K562 (cell line): ENCODE results near the gene KATNB1. TPM values are rescaled to one million over a fixed set of nuclear protein-coding genes. Genes with fewer than 3 reads are reported as not detected.

Experiments used
- ATAC-seq: fragments of 200-7000 bp; cut with Tn5 transposase; 3 replicates; pipeline ENCODE4 v1.9.1; 2020; ENCODE audit warnings: moderate library complexity
- BruUV-seq: library from RNA; stranded (reverse); fragments of 400-500 nt; replicated peaks from 2 replicates; lab custom pipeline; 2021; lab: Mats Ljungman, UMichigan
- CTCF ChIA-PET: fragments of 300-600 bp; formaldehyde crosslinking; extraction: SDS; loops from one replicate; lab custom pipeline; 2021; ENCODE audit warnings: low intra/inter-chr PET ratio; lab: Yijun Ruan, JAX
- POLR2A ChIA-PET: fragments of 300-600, 350-650 bp; sonication (Branson Sonifier 250); formaldehyde crosslinking; extraction: SDS; loops from one replicate; lab custom pipeline; 2021; ENCODE audit warnings: antibody characterized with exemption, inconsistent platforms; lab: Yijun Ruan, JAX
- DNase-seq, 4 experiments: peaks; one replicate each; pipeline versions ENCODE4 v3.0.0 to v3.0.0-alpha.2; 2011 to 2018; ENCODE audit warnings: low spot score in 3 of 4, mixed read lengths in 3 of 4; ENCODE audit errors: extremely low read depth in 1 of 4
- FAIRE-seq: peaks from 2 replicates; lab custom pipeline; 2011; peaks lifted over from hg19 to GRCh38; lab: Jason Lieb, UNC
- H2AFZ ChIP-seq: 2 replicates; pipeline ENCODE4 v1.6.0; 2011; ENCODE audit warnings: low read depth, low read length, control low read depth, inconsistent platforms
- H3K27ac ChIP-seq: fragments of 200-600 bp; 3 replicates; pipeline ENCODE4 v1.8.0; 2011; ENCODE audit warnings: low read depth, mild to moderate bottlenecking, control low read depth, inconsistent platforms, low read length, moderate library complexity, mixed read lengths; ENCODE audit errors: extremely low read depth
- H3K27me3 ChIP-seq, 2 experiments: fragments of 300-600 bp in 1 of 2; 2 replicates in 1 of 2; 3 replicates in 1 of 2; pipeline versions ENCODE4 v1.6.0 to v1.8.0; 2011; ENCODE audit warnings: inconsistent platforms in 2 of 2, low read length in 2 of 2, mild to moderate bottlenecking in 1 of 2, mixed read lengths in 1 of 2, moderate library complexity in 1 of 2; ENCODE audit not compliant: control insufficient read depth in 2 of 2, insufficient read depth in 2 of 2
- H3K36me3 ChIP-seq: fragments of 300-600 bp; 3 replicates; pipeline ENCODE4 v1.8.0; 2011; ENCODE audit warnings: mild to moderate bottlenecking, low read length, inconsistent platforms; ENCODE audit not compliant: control insufficient read depth, insufficient read depth
- H3K4me1 ChIP-seq, 2 experiments: fragments of 200-600 bp in 1 of 2; replicated peaks in 1 of 2; 2 replicates in 1 of 2; 3 replicates in 1 of 2; pipeline versions ENCODE4 v1.5.1 to v1.8.0; 2011; ENCODE audit warnings: inconsistent platforms in 2 of 2, low read length in 2 of 2, mild to moderate bottlenecking in 1 of 2, mixed read lengths in 1 of 2, moderate library complexity in 1 of 2; ENCODE audit not compliant: control insufficient read depth in 2 of 2, insufficient read depth in 2 of 2
- H3K4me2 ChIP-seq: 2 replicates; pipeline ENCODE4 v1.6.1; 2011; ENCODE audit warnings: low read length, control low read depth, inconsistent platforms, mixed read lengths; ENCODE audit not compliant: insufficient read depth
- H3K4me3 ChIP-seq: fragments of 200-600 bp; sonication (generic), shearing (Covaris generic); 2 replicates; pipeline ENCODE4 v1.5.1; 2016; ENCODE audit warnings: control low read depth, inconsistent platforms
- H3K79me2 ChIP-seq: fragments of 200-600 bp; 3 replicates; pipeline ENCODE4 v1.8.0; 2011; ENCODE audit warnings: low read length, inconsistent platforms; ENCODE audit not compliant: control insufficient read depth, insufficient read depth
- H3K9ac ChIP-seq, 2 experiments: 2 replicates each; pipeline versions ENCODE4 v1.6.0 to v1.6.1; 2011; ENCODE audit warnings: low read depth in 2 of 2, low read length in 2 of 2, control low read depth in 1 of 2, inconsistent platforms in 1 of 2, mild to moderate bottlenecking in 1 of 2, mixed read lengths in 1 of 2; ENCODE audit not compliant: insufficient read depth in 1 of 2
- H3K9me1 ChIP-seq: one replicate; pipeline ENCODE4 v1.6.0; 2011; ENCODE audit warnings: inconsistent platforms, mild to moderate bottlenecking, low read length, moderate library complexity; ENCODE audit not compliant: control insufficient read depth, insufficient read depth
- H3K9me3 ChIP-seq: replicated peaks from 2 replicates; pipeline ENCODE4 v1.5.1; 2011; ENCODE audit warnings: low read depth, low read length, inconsistent platforms; ENCODE audit not compliant: control insufficient read depth, insufficient read depth
- H4K20me1 ChIP-seq: replicated peaks from 2 replicates; pipeline ENCODE4 v1.6.1; 2011; ENCODE audit warnings: low read length, inconsistent platforms, mixed read lengths; ENCODE audit not compliant: control insufficient read depth, insufficient read depth
- ARID2 ChIP-seq: fragments of 450-650 bp; IDR thresholded peaks from 2 replicates; pipeline ENCODE4 v1.6.1; 2017; ENCODE audit warnings: antibody characterized with exemption, mild to moderate bottlenecking
- NFIC ChIP-seq: fragments of 450-650 bp; IDR thresholded peaks from 2 replicates; pipeline ENCODE4 v1.6.1; 2017; ENCODE audit warnings: mild to moderate bottlenecking, inconsistent platforms
- NFYB ChIP-seq: IDR thresholded peaks from 2 replicates; pipeline ENCODE4 v1.6.1; 2011; ENCODE audit warnings: mild to moderate bottlenecking, moderate library complexity; ENCODE audit not compliant: insufficient read length; ENCODE audit errors: extremely low read depth
- RBM25 ChIP-seq: fragments of 200-400 bp; formaldehyde crosslinking; IDR thresholded peaks from 2 replicates; pipeline ENCODE4 v1.6.1; 2018; ENCODE audit warnings: low read length, low read depth, moderate library complexity; ENCODE audit not compliant: severe bottlenecking
- RREB1 ChIP-seq: fragments of 250-450 bp; sonication (Bioruptor Pico); IDR thresholded peaks from 2 replicates; pipeline ENCODE4 v1.4.0; 2020
- SMAD4 ChIP-seq: fragments of 250-450 bp; sonication (Bioruptor Pico); conservative IDR thresholded peaks from 2 replicates; pipeline ENCODE4 v1.8.0; 2021; ENCODE audit warnings: inconsistent platforms, mild to moderate bottlenecking, moderate library complexity
- ZNF184 ChIP-seq: sonication (generic); formaldehyde crosslinking; IDR thresholded peaks from 2 replicates; pipeline ENCODE4 v1.5.0; 2020; ENCODE audit warnings: missing genetic modification reagents
- ZNF277 ChIP-seq: fragments of 250-450 bp; sonication (Bioruptor Pico); IDR thresholded peaks from 2 replicates; pipeline ENCODE4 v1.8.0; 2022; ENCODE audit warnings: inconsistent platforms, mild to moderate bottlenecking, moderate library complexity, borderline replicate concordance
- ZNF695 ChIP-seq: fragments of 450-650 bp; formaldehyde crosslinking; IDR thresholded peaks from 2 replicates; pipeline ENCODE4 v1.4.0; 2020; ENCODE audit warnings: mild to moderate bottlenecking, moderate library complexity
- WGBS: fragments of 100-300 bp; shearing (Covaris generic); methylation state at CpG from one replicate; pipeline ENCODE4 v1.1.6; 2016; ENCODE audit warnings: low coverage, mixed read lengths; ENCODE audit not compliant: insufficient coverage; ENCODE audit errors: missing lambda C conversion rate; 5-methylcytosine and 5-hydroxymethylcytosine counted together
- in situ Hi-C: fragments of 300-500 bp; cut with MboI; formaldehyde crosslinking; loops from 4 replicates; pipeline ENCODE4 v1.15.0; 2018; ENCODE audit warnings: inconsistent platforms, mixed read lengths
- intact Hi-C: fragments of 100-400 bp; cut with micrococcal nuclease; formaldehyde crosslinking; loops from 2 replicates; pipeline ENCODE4 v1.14.2; 2022
- polyA plus RNA-seq, 8 experiments: library from polyadenylated mRNA; depleted of rRNA in 4 of 8; stranded (reverse) in 5 of 8; unstranded in 3 of 8; fragments of >200 nt; fragmentation: Nextera tagmentation in 2 of 8; fragmentation: Illumina TruSeq in 1 of 8; extraction: Ambion mirVana in 2 of 8; extraction: Trizol in 1 of 8; gene quantifications; 2 replicates each; pipeline versions ENCODE4 v1.2.1 to v1.2.3, GENCODE V29; 2011 to 2014; ENCODE audit warnings: inconsistent platforms in 1 of 8, missing spikeins in 1 of 8
- total RNA-seq, 7 experiments: library from RNA; depleted of rRNA in 6 of 7; stranded (reverse); fragments of >200 nt in 6 of 7; fragmentation: Illumina TruSeq in 2 of 7; extraction: Trizol in 2 of 7; gene quantifications; 2 replicates each; pipeline versions ENCODE4 v1.2.1 to v1.2.3, GENCODE V29; 2011 to 2021; ENCODE audit warnings: low replicate concordance in 1 of 7
- TF ChIP-seq, protein P1 (sequence below): sonication (generic); formaldehyde crosslinking; IDR thresholded peaks from 2 replicates; pipeline ENCODE4 v1.8.1; 2022; ENCODE audit warnings: missing genetic modification reagents

KATNB1 gene
- total and polyA plus RNA-seq, 9 of the 15 experiments (the other 6 are each of a cell fraction or from before 2014, with no cell fraction given) = 1.2 to 52.6 (median 21.9) TPM

DNA sequence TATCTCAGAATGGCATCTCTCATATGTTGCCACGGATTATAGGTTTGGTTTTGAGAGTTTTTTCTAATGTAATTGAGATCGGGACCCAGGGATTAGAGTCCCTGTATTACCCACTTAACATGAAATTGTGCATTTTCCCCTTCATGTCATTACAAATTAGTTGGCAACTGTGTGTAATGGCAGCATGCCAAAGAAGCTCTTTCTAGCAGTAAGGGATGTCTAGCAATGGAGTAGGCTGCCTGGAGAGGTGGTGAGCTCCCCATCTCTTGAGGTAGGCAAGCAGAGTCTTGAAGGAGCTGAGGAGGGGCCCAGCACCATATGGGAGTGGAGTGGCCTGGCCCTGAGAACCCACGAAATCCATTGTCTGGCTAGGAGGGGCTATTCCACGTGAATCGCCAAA is 10.0 kb upstream of the KATNB1 start:
- ATAC-seq (no peak), FAIRE-seq (no peak), DNase-seq (no peak)
- Histone ChIP-seq H3K9me3 (no peaks in the 10 kb centered on the region), H3K4me2 (no peak overlapping the region), H3K9ac (no peak overlapping the region), H3K4me1 (peaks cover 12 to 16% of the 10 kb centered on the region in 2 experiments), H3K27ac (no peak overlapping the region), H2AFZ (no peak overlapping the region), H4K20me1 (no peaks in the 10 kb centered on the region), H3K79me2 (no peaks in the 10 kb centered on the region), H3K4me3 (no peak overlapping the region), H3K27me3 (0 out of 5 replicates have a peak, but pooled peaks cover 0 to 5% of the 10 kb centered on the region in 2 experiments), H3K9me1 (no peaks in the 10 kb centered on the region), H3K36me3 (no peaks in the 10 kb centered on the region)
- CTCF ChIA-PET = no interaction called here
- no TSS peak for BruUV-seq
- TF ChIP-seq RREB1 (CRISPR knock-in tag) = no peak
- TF ChIP-seq, protein P1, sequence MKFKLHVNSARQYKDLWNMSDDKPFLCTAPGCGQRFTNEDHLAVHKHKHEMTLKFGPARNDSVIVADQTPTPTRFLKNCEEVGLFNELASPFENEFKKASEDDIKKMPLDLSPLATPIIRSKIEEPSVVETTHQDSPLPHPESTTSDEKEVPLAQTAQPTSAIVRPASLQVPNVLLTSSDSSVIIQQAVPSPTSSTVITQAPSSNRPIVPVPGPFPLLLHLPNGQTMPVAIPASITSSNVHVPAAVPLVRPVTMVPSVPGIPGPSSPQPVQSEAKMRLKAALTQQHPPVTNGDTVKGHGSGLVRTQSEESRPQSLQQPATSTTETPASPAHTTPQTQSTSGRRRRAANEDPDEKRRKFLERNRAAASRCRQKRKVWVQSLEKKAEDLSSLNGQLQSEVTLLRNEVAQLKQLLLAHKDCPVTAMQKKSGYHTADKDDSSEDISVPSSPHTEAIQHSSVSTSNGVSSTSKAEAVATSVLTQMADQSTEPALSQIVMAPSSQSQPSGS (CRISPR knock-in tag) = no peak
- TF ChIP-seq NFYB = no peak
- TF ChIP-seq ZNF277 (CRISPR knock-in tag) = no peak
- TF ChIP-seq ARID2 = no peak
- TF ChIP-seq ZNF695 (CRISPR knock-in tag) = no peak
- peak; percentile 54 for TF ChIP-seq RBM25
- TF ChIP-seq ZNF184 = no peak
- peak; percentile 81 for TF ChIP-seq NFIC
- no peak for TF ChIP-seq SMAD4 (CRISPR knock-in tag)
- POLR2A ChIA-PET = interaction anchor here (1.2 to 2.5 kb wide), 2 partner anchors 10 kb away, joined by 5 to 12 read pairs; partner anchors contain the start of gene KATNB1
- 20% methylated on average over 5 of the region's 5 CpGs for WGBS
- in situ Hi-C loops (no loop called here), intact Hi-C loops (no loop called here)
